ENCODE data around the gene DLEC1. TPM values are rescaled to one million over a fixed set of nuclear protein-coding genes. Genes with fewer than 3 reads are reported as not detected.

Gene DLEC1
- total RNA-seq, 2 donors from 2014 or later: 0.52 to 0.56 TPM

DNA sequence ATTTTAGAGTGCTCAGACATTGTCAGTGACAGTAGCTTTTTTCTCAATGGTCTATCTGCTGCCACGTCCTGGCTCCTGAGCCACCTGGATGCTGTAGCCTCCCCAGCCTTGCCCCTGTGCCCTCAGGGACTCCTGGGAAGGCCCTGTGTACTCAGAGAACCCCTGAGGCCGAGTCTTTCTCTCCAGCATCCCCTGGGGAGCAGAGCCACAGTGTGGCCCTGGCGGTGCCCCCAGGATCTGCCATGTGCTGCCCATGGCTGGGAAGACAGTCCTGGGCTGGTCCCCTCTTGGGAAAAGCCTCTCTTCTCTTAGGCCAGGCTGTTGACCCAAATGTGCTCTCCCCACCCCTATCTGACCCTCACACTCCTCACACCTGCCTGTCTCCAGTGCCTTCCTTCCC is 104.5 kb downstream of the DLEC1 start:
- H3K4me3 ChIP-seq: no peak overlapping the region
- no peaks in the 10 kb centered on the region for H3K9me3 ChIP-seq
- peaks cover 15% of the 10 kb centered on the region for H3K36me3 ChIP-seq
- TF ChIP-seq, protein P1, sequence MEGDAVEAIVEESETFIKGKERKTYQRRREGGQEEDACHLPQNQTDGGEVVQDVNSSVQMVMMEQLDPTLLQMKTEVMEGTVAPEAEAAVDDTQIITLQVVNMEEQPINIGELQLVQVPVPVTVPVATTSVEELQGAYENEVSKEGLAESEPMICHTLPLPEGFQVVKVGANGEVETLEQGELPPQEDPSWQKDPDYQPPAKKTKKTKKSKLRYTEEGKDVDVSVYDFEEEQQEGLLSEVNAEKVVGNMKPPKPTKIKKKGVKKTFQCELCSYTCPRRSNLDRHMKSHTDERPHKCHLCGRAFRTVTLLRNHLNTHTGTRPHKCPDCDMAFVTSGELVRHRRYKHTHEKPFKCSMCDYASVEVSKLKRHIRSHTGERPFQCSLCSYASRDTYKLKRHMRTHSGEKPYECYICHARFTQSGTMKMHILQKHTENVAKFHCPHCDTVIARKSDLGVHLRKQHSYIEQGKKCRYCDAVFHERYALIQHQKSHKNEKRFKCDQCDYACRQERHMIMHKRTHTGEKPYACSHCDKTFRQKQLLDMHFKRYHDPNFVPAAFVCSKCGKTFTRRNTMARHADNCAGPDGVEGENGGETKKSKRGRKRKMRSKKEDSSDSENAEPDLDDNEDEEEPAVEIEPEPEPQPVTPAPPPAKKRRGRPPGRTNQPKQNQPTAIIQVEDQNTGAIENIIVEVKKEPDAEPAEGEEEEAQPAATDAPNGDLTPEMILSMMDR (IDR thresholded peaks at IDR 0.05): no peak
- DNase-seq: no peak
- H3K27ac ChIP-seq: no peak overlapping the region
- intact Hi-C loops (cut with DNase I): no loop called here
- peaks cover 10% of the 10 kb centered on the region for H3K4me1 ChIP-seq
- no peaks in the 10 kb centered on the region for H3K27me3 ChIP-seq
- no peak overlapping the region for H3K9ac ChIP-seq (ENCODE audit: low read depth in 2 of 2, low read length in 2 of 2)

DNA sequence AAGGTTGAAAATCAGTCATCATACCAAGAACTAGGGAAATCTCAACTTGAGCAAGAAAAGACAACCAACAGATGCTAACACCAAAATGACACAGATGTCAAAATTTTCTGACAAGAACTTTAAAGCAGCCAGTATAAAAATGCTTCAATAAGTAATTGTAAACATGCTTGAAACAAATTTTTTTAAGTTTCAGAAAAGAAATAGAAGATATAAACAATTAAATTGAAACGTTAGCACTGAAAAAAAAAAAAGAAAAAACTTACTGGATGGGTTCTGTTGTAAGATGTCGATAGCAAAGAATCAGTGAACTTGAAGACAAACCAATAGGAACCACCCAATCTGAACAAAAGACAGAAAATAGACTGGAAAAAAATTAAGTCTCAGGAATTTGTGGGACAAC is 107.5 kb downstream of the DLEC1 start:
- Histone ChIP-seq H3K9ac (ENCODE audit: low read depth in 2 of 2, low read length in 2 of 2) (no peak overlapping the region), H3K4me3 (no peak overlapping the region), H3K9me3 (no peaks in the 10 kb centered on the region), H3K4me1 (no peaks in the 10 kb centered on the region), H3K36me3 (peaks cover 2% of the 10 kb centered on the region), H3K27ac (no peak overlapping the region), H3K27me3 (no peaks in the 10 kb centered on the region)
- no peak for DNase-seq
- TF ChIP-seq, protein P1 (IDR thresholded peaks at IDR 0.05): no peak
- intact Hi-C loops (cut with DNase I): no loop called here

DNA sequence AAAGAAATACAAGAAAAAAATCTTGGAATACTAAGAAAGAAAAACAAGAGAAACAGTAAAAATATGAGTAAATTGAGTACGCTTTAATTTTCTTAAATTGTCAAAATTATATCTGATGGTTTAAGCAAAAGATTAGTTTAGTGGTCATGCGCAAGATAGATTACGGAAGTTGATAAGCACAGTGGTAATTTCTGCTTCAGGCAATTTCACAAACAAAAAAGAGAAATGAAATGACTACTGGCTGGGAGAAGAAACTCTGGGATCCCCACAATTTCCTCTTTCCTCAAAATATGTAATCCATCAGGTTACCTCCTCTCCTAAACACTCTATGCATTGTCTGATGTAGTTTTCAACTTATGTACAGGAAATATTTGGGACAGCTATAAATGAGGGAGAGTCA is 108.4 kb downstream of the DLEC1 start:
- no peak for DNase-seq
- H3K4me3 ChIP-seq: no peak overlapping the region
- H3K27ac ChIP-seq: no peak overlapping the region
- H3K4me1 ChIP-seq: no peaks in the 10 kb centered on the region
- no peaks in the 10 kb centered on the region for H3K36me3 ChIP-seq
- no peak overlapping the region for H3K9ac ChIP-seq (ENCODE audit: low read depth in 2 of 2, low read length in 2 of 2)
- TF ChIP-seq, protein P1 (IDR thresholded peaks at IDR 0.05): no peak
- intact Hi-C loops (cut with DNase I): no loop called here
- no peaks in the 10 kb centered on the region for H3K27me3 ChIP-seq
- H3K9me3 ChIP-seq: no peaks in the 10 kb centered on the region

DNA sequence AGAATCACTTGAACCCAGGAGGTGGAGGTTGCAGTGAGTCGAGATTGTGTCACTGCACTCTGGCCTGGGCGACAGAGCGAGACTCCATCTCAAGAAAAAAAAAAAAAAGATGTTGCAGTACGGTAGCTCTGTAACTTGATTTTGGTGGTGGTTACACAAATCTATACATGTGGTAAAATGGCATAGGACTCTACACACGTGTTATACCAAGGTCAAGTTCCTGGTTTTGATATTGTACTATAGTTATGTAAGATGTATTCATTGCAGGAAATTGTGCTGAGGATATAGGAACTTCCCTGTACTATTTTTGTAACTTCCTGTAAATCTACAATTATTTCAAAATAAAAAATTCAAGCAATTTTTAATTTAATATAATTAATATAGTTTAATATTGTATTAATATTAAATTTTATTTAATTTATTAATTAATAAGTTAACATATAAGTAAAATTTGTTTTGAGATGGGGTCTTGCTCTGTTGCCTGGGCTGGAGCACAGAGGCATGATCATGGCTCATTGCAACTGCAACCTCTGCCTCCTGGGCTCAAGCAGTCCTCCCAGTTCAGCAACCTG is 109.4 kb downstream of the DLEC1 start:
- Histone ChIP-seq H3K4me3 (no peak overlapping the region), H3K4me1 (no peaks in the 10 kb centered on the region), H3K27me3 (no peaks in the 10 kb centered on the region), H3K27ac (no peak overlapping the region), H3K9ac (ENCODE audit: low read depth in 2 of 2, low read length in 2 of 2) (no peak overlapping the region), H3K36me3 (no peaks in the 10 kb centered on the region), H3K9me3 (no peaks in the 10 kb centered on the region)
- no peak for DNase-seq
- TF ChIP-seq, protein P1 (IDR thresholded peaks at IDR 0.05): no peak
- intact Hi-C loops (cut with DNase I): no loop called here

GRCh38 chr3:38149708-38150107 is 110.7 kb downstream of the DLEC1 start:
- Histone ChIP-seq H3K27me3 (no peaks in the 10 kb centered on the region), H3K4me3 (no peak overlapping the region), H3K9me3 (no peaks in the 10 kb centered on the region), H3K4me1 (no peaks in the 10 kb centered on the region), H3K9ac (ENCODE audit: low read depth in 2 of 2, low read length in 2 of 2) (no peak overlapping the region), H3K36me3 (no peaks in the 10 kb centered on the region), H3K27ac (no peak overlapping the region)
- TF ChIP-seq, protein P1 (IDR thresholded peaks at IDR 0.05): no peak
- no peak for DNase-seq
- intact Hi-C loops (cut with DNase I): no loop called here
